Erythroblast (primary cell): Measurements from ENCODE around the gene TTC39C.

ENCODE experiments used
- GATA1 ChIP-seq: IDR thresholded peaks from 2 replicates; pipeline ENCODE4 v1.6.1; 2011; ENCODE audit warnings: low read depth, mild to moderate bottlenecking, control low read depth, low read length, moderate library complexity
- POLR2A ChIP-seq: IDR thresholded peaks from 2 replicates; pipeline ENCODE4 v1.6.1; 2011; ENCODE audit warnings: mild to moderate bottlenecking, low read length

- TF ChIP-seq POLR2A = no peak
- TF ChIP-seq GATA1 = no peak
Measured at GRCh38 chr18:24009246-24009645, 5.3 kb upstream of the TTC39C start.
